Activated CD4-positive, alpha-beta T cell treated with anti-CD3 and anti-CD28 coated beads for 4 hours (primary cell): Measurements from ENCODE around the gene BFSP2.
A peak's percentile ranks its signal among the peaks of the same experiment; 100 is the strongest.
"Not testable (repeated sequence)": the region's sequence is repeated elsewhere in the genome, so short reads cannot be mapped to it uniquely, and the experiment has no call there.

ENCODE experiments used
- DNase-seq, 2 donors: peaks; one replicate each; pipeline ENCODE4 v3.0.0-alpha.2; 2020

Gene BFSP2

DNA sequence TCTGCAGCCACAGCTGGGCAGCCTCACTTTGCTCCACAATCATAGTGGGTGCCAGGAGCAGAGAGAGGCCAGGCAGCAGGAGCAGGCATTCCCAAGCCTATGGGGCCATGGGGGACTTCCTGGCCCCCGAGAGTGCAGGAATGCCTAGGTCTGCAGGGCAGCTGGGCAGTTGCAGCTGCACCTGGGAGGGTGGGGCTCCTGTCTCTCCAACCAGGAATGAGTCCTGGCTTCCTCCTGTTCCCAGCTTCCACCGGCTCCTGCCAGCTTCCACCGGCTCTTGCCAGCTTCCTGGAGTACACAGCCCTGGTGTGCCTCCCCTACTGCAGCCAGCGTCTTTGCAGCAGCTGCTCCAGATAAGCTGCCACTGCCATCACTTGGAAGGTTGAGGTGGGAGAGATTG is 87.3 kb downstream of the BFSP2 start:
- no peak for DNase-seq

DNA sequence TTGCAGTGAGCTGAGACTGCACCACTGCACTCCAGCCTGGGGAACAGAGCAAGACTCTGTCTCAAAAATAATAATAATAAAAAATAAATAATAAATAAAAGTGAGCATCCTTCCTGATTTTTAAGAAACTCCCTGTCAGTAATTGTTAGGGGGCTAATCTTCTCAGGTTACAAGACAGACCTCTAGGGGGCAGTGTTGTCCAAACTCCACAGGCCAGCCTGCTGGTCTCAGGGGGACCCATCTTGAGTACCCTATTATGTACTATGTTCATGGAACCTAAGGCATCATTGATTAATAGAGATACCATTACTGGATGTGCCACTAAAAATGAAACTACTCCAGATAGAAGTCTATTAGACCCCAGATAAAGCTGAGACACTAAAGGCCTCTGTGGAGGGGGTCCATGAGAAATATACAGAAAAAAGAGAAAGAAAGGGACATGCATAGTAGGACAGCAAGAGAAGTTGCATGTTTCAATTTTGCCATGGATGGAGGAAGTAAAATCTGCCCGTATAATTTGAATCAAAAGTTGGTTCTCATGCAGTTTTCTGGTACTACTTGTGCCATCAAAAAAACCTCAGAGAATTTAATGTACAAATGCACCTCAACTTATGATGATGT is 88.2 kb downstream of the BFSP2 start:
- peak; percentile 57 to 69 for DNase-seq

DNA sequence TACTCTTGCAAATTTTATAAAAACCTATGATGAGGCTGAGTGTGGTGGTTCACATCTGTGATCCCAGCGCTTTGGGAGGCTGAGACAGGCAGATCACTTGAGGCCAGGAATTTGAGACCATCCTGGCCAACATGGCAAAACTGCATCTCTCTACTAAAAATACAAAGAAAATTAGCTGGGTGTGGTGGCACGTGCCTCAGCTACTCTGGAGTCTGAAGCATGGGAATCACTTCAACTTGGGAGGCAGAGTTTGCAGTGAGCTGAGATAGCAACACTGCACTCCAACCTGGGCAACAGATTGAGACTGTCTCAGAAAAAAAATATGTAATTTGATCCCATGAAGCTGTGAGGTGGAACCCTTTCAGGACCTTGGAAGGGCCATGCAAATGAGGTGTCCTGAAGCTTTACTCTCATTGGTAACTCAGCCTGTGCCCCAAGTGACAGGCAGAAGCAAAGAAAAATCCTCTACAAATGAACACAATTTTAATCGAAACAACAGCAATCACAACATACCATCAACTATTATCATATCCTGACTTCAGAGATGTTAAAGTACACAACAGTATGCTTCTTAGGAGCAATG is 89.0 kb downstream of the BFSP2 start:
- DNase-seq, result no peak

DNA sequence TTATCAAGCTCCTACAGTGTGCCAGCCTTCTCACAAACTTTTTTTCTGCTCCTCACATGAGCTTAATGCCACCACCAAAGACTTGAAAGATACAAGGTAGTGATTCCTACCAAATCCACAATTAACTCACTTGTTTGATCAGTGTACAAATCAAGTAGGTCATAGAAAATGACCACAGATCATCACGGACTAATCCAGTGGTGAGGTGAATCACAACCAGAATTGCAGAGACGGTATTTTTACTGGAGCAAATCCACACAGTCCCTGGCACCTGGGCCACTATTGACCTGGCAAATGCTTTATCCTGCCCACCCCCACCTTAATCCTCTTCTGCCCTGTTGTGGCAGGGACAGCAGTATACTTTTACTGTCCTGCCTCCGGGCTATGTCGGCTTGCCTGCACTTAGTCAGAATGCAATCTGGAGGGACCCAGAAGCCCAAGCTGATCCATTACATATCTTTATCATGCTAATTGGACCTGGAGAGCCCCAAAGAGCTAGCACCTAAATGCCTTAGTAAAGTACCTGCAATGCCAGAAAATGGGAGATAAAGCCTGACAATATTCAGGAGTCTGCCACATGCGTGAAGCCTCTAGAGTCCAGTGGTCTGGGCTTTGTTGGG is 89.7 kb downstream of the BFSP2 start:
- no peak for DNase-seq

DNA sequence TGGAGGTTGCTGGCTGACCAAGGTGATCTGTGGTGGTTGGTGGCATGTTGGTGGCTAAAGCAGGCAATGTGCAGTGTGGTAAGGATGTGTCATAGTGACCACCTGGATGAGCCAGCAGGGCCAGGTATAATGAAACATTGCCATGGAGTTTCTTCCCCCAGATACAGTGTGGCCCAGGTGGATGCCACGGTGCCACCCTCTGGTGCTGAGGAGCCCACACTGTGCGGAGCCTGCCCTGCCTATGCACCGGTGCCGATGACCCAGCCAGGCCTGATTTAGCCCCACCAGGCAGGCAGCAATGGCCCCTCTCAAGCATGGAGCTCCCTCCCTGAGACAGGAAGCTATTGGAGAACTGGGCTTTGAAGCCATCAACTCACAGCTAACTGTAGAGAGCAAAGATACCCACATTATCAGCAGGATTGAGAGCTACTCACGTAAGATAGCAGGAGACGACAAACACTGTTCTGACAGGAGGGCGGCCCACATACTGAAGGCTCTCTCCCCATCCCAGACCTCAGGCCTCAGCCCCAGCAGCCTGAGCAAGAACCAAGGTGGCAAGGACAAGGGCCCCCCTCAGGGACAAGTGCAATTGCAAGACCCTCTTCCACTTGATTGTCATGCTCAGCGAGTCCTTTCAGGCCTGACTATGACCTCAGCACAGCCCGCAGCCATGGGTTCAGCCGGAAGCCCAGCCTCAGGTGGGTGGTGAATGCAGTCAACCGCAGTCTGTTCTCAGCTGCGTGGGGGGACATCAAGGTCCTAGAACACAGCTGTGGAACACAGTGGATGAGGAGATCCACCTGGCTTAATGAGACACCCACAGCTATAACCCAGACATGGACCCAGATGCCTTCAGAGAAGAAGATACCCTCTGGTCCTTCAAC is 90.9 kb downstream of the BFSP2 start:
- peak; percentile 62 to 69 for DNase-seq

DNA sequence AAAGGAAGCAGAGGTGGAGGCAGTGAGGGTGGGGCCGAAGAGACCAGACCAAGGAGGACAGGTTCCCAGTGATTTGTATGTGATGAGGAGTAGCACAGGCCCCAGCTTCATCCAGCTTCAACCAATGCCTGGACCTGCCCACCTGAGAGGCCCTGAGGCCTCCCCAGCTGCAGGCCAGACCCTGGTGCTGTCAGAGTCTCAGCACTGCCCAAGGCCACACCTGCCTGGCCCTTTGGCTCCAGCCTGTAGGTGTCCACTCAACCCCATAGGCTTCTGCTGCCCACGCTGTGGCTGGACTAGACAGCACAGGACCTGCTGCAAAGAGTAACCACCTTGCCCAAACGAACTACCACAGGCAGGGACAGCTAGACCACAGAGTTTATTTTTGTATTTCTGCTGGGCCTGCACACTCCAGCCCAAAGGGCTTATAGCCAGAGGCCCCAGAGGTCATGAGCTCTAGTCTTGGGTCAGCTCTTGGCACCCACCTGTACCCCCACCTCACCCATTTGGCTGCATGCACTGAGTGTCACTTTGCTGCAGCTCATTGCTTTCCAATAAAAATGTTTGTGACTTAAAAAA is 91.7 kb downstream of the BFSP2 start:
- no peak for DNase-seq

DNA sequence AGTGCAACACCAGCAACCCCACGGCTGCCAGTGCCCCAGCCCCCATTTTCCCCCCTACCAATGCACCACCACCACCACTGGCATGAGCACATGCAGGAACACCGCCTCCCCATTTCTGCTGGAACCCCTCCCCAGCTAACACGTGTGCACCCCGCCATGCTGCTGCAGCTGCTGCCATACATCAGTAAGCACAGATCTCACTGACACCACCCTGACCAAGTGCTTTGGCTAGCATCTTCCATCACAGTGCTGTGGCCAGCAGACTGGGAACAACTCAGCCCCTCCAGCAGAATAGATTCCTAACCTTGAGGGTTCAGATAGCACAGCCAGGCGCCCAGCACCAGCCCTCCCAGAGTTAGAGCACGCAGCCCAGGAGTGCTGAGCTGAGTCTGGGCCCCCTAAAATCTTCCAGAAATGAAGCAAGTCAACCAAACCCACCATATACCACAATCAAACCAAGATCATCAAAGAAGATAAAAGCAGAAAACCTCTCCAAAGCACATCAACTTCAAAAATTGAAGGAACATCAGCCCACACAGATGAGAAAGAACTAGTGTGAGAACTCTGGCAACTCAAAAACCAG is 92.4 kb downstream of the BFSP2 start:
- DNase-seq, result no peak

DNA sequence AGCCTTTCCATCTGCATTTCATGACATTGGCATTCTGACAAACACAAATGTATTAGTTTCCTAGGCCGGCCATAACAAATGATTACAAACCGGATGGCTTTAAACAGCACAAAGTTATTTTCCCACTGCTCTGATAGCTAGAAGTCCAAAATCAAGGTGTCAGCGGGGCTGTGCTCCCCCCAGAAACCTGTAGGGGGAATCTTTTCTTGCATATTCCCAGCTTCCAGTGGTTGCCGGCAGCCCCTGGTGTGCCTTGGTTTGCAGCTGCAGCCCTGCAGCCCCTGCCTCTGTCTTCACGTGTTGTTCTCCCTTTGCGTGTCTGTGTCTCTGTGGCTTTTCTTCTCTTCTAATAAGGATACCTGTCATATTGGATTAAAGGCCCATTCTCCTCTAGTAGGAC is 94.6 kb downstream of the BFSP2 start:
- DNase-seq, result no peak

DNA sequence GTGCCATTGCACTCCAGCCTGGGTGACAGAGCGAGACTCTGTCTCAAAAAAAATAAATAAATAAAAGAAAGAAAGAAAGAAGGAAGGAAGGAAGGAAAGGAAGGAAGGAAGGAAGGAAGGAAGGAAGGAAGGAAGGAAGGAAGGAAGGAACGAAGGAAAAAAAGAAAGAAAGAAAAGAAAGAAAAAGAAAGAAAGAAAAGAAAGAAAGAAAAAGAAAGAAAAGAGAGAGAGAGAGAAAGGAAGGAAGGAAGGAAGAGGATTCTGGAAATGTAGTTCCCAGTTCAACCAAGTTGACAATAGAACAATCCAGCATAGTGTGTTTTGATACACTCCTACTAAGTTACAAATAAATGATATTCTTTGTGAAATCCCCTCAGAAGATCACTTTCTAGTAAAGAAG is 102.7 kb downstream of the BFSP2 start:
- DNase-seq, result not testable (repeated sequence)

DNA sequence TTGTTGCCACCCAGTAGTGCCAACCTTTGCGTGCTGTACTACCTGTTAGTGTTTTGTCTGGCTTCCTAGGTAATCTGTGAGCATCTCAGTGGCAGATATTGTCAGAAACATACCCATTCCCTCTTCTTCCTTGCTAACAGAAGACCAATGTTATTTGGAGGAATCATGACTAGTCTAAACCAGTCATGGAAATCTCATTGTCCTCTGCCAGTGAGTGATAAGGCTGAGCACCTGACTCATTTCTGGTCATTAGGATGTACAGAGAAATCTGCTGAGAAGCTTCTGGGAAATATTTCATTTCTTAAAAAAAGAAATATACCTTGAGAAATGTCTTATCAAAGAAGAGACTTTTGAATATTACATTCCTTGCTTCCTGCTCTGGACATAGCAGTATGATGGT is 103.6 kb downstream of the BFSP2 start:
- no peak for DNase-seq

DNA sequence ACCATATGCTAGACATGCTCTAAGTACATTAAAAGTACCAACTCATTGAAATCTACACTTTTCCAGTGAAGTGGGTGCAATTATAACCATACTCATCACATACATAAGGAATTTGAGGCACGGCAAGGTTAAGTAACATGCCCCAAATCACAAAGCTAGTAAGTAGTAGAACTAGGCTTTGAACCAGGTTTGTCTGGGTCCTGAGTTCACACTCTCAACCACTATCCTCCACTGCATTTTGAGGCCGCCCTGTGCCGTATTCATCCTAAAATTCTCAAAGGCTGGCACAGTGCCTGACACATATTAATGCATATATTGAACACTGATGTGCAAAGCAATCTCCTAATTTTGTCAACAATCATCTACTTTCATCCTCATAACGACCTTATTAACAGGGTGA is 104.9 kb downstream of the BFSP2 start:
- no peak for DNase-seq

DNA sequence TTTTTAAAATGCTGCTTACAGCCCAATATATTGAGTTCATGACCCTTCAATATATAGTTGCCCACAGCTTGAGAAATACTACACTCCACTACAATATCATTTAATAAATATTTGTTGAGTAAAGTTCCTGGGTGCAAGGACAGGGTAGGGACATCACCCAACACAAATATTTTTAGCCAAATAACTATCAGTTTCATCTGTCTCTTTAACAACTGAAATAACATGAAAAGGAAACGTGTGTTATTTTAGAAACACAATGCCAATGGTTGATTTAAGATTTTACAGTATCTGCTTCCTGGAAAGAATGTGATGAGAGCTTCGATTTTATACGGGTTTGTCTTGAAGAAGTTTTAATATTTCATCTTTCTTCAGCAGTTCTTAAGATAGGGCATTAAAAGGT is 106.0 kb downstream of the BFSP2 start:
- no peak for DNase-seq

DNA sequence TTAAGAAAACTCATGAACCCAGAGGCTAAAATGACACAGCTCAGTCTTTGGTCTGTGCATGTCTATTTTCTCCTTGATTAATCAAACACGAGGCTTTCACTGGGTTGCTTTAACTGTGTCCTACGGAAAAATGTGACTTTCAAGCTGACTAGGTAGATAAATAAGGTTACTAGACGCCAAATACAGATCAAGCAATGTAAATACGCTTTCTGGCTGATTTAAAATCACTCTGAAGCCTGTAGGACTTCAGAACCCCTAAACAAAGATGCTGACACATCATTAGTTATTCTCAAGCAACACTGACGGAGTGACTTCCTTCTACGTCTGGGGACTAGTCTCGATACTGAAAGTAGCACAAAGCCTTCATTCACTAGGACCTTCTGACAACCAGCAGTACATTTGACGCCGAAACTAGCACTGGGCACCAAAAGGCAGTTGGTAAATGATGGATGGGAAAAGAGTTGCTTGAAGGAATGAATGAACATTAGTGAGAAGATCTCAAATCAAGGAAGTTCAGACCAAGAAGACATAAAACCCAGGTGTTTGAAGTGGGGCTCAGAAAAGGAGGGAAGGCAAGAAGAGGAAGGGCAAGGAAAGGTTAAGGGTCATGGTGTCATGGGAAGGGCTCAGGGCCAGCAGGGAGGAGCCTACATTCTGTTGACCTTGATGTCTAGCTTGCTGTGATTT is 106.5 kb downstream of the BFSP2 start:
- peak; percentile 27 to 38 for DNase-seq

DNA sequence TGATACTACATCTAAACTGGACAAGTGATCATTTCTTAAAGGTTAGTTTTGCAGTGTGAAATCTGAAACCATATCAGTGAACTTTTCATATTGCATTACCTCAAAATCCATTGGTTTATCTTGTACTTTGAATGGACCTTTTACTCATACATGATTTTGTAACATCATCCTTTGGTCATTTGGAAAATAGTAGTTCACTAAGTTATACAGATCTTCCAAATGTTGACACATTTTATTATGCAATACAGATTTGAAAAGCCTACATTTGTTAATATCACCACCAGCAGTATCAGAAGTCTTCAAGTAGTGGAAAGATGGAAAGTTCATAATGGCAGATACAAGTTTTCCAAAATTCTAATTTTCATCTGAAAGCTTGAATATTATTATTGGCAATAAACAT is 109.6 kb downstream of the BFSP2 start:
- DNase-seq, result no peak

DNA sequence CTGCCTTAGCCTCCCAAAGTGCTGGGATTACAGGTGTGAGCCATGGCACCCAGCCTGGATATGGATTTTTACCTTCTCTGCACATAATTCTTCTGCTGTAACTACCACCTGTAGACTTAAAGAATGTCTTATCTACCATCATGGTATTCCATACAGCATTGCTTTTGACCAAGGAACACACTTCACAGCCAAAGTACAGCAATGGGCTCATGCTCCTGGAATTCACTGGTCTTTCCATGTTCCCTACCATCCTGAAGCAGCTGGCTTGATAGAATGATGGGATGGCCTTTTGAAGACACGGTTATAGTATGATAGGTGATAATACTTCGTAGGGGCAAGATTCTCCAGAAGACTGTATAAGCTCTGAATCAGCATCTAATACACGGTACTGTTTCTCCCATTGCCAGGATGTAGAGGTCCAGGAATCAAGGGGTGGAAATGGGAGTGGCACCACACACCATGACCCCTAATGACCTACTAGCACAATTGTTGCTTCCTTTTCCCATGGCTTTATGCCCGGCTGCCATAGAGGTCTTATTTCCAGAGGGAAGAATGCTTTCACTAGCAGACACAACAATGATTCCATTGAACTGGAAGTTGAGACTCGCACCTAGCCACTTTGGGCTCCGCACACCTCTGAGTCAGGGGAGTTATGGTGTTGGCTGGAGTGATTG is 112.7 kb downstream of the BFSP2 start:
- DNase-seq, result no peak

DNA sequence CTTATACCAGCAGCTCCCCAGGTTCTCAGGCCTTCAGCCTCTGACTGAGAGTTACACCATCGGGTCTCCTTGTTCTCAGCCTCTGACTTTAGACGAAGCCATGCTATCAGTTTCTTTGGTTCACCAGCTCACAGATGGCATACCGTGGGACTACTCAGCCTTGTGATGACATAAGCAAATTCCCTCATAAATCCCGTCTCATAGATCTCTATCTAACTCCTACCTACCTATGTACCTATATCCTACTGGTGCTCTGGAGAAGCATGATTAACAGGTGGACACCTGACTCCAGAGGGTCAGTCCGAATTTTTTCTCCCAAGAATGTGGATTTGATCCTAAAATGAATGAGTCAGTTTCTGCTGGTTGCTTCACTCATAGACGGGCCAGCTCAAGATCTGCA is 114.6 kb downstream of the BFSP2 start:
- DNase-seq, result no peak

DNA sequence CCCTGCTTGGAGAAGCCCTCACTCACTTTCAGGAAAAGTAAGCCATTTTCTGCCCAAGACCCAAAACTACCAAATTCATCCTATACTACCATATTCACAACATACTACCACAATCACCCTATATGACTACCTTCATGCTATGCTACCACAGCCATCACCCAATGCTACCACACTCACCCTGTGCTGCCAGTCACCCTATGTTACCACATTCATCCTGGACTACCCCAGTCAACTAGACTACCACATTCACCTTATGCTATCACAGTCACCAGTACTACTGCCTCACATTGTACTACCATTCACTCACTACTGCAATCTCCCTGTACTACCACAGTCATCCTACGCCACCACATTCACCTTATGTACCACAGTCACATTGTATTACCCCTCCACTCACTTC is 115.3 kb downstream of the BFSP2 start:
- DNase-seq, result no peak

DNA sequence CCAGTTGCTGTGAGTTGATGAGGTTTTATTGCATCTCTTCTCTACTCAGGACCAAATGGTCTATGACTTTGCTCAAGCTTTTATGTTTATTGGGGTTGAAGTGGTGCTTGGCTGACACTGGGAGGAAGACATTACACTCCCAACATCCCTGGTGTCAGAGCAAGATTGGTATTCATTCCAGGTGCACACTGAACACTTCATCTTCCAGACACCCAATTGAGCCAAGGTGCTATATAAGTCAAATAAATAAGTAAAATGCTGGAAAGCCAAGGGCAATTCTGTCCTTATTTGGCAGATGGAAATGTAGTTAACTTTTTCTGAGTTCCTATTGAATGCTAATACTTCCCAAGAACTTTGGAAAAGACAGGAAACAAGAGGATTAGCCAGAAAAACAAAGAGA is 120.4 kb downstream of the BFSP2 start:
- no peak for DNase-seq

DNA sequence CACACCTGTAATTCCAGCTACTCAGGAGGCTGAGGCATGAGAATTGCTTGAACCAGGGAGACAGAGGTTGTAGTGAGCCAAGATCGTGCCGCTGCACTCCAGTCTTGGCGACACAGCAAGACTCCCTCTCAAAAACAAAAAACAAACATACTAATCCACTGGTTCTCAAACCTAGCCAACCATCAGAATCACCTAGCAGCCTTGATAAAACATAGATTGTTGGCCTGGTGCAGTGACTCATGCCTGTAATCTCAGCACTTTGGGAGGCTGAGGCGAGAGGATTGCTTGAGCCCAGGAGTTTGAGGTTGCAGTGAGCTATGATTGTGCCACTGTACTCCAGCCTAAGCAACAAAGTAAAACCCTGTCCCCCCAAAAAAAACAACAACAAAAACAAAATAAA is 121.1 kb downstream of the BFSP2 start:
- not testable (repeated sequence) for DNase-seq

DNA sequence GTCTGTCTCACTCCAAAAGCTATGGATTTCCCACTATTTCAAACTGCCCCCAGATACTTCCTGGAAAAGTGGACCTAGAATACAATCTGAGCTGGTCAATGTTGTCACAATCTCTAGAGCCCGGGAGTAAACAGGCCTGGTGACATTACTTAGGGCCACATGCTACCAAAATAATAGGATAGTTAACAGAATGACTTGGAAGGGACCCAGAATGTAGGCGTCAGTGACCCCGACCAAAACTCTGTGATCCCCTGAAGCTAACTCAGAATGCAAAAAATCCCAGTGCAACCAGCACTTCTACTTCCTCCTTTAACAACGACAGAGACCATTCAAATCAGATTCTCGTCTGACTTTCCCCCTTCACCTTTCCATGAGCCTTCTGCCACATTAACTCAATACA is 122.1 kb downstream of the BFSP2 start:
- no peak for DNase-seq

DNA sequence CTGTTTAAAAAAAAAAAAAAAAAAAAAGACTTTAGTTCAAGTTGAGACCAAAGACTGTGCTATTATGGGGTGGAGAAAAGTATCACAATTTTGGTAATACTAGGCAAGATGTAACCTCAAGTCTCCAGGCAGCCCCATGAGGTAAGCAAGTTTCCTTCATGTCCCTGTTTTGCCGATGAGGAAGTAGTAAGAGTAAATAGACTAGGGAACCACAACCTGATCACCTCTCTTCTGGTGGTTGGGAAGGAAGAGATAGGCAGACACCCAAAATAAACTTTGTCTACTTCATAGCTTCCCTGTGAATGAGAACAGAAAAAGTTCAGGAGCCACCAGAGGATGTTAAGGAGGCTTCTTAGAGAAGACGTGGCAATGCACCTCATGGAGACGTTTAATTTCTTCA is 123.9 kb downstream of the BFSP2 start:
- not testable (repeated sequence) for DNase-seq
